Measurements from ENCODE around the gene DPP6. TPM values are rescaled to one million over a fixed set of nuclear protein-coding genes. Genes with fewer than 3 reads are reported as not detected.

Gene DPP6
- total RNA-seq, 1 experiment from 2014 or later: not detected

- no peak overlapping the region for H3K4me3 ChIP-seq (ENCODE audit: low read depth, low read length, poor library complexity, severe bottlenecking)
- H3K9me3 ChIP-seq (ENCODE audit: low read depth, low read length, poor library complexity, severe bottlenecking): no peaks in the 10 kb centered on the region
- H3K36me3 ChIP-seq (ENCODE audit: insufficient read depth, low read length, poor library complexity, severe bottlenecking): no peaks in the 10 kb centered on the region
- no peak for DNase-seq (ENCODE audit: low spot score)
- H3K27ac ChIP-seq (ENCODE audit: low read depth, low read length, poor library complexity, severe bottlenecking): no peak overlapping the region
- intact Hi-C loops (cut with micrococcal nuclease; ENCODE audit: unreplicated experiment): no loop called here
- peaks cover 57% of the 10 kb centered on the region for H3K27me3 ChIP-seq (replicated peaks; ENCODE audit: insufficient read depth, low read depth, low read length, poor library complexity)
- no peaks in the 10 kb centered on the region for H3K4me1 ChIP-seq (ENCODE audit: insufficient read depth, low read length, poor library complexity, severe bottlenecking)
- TF ChIP-seq EZH2 (IDR thresholded peaks at IDR 0.05; ENCODE audit: borderline replicate concordance, low read depth, low read length, poor library complexity, severe bottlenecking) (no peak), CTCF (conservative IDR thresholded peaks at IDR 0.05; ENCODE audit: low read depth, low read length) (no peak)
- no TSS peak for BruUV-seq (replicated peaks)
- CTCF ChIA-PET: no interaction called here
- POLR2A ChIA-PET (ENCODE audit: low non-redundant PET): no interaction called here
These were observed 801.0 kb downstream of the DPP6 start for GRCh38 chr7:154853063-154853726.

- no peaks in the 10 kb centered on the region for H3K9me3 ChIP-seq (ENCODE audit: low read depth, low read length, poor library complexity, severe bottlenecking)
- TF ChIP-seq EZH2 (IDR thresholded peaks at IDR 0.05; ENCODE audit: borderline replicate concordance, low read depth, low read length, poor library complexity, severe bottlenecking) (no peak), CTCF (conservative IDR thresholded peaks at IDR 0.05; ENCODE audit: low read depth, low read length) (no peak)
- no peak overlapping the region for H3K27ac ChIP-seq (ENCODE audit: low read depth, low read length, poor library complexity, severe bottlenecking)
- ChIA-PET POLR2A (ENCODE audit: low non-redundant PET) (no interaction called here), CTCF (no interaction called here)
- no peaks in the 10 kb centered on the region for H3K36me3 ChIP-seq (ENCODE audit: insufficient read depth, low read length, poor library complexity, severe bottlenecking)
- intact Hi-C loops (cut with micrococcal nuclease; ENCODE audit: unreplicated experiment): no loop called here
- no peak for DNase-seq (ENCODE audit: low spot score)
- no peak overlapping the region for H3K4me3 ChIP-seq (ENCODE audit: low read depth, low read length, poor library complexity, severe bottlenecking)
- peaks cover 53% of the 10 kb centered on the region for H3K27me3 ChIP-seq (replicated peaks; ENCODE audit: insufficient read depth, low read depth, low read length, poor library complexity)
- no TSS peak for BruUV-seq (replicated peaks)
- H3K4me1 ChIP-seq (ENCODE audit: insufficient read depth, low read length, poor library complexity, severe bottlenecking): no peaks in the 10 kb centered on the region
These were observed 801.5 kb downstream of the DPP6 start for GRCh38 chr7:154853727-154854095.

- no peak overlapping the region for H3K27ac ChIP-seq (ENCODE audit: low read depth, low read length, poor library complexity, severe bottlenecking)
These were observed 802.6 kb downstream of the DPP6 start for GRCh38 chr7:154854836-154855235.

More at GRCh38 chr7:154854836-154855235, 802.6 kb downstream of the DPP6 start:
- Histone ChIP-seq H3K36me3 (ENCODE audit: insufficient read depth, low read length, poor library complexity, severe bottlenecking) (no peaks in the 10 kb centered on the region), H3K4me3 (ENCODE audit: low read depth, low read length, poor library complexity, severe bottlenecking) (no peak overlapping the region), H3K27me3 (replicated peaks; ENCODE audit: insufficient read depth, low read depth, low read length, poor library complexity) (peaks cover 52% of the 10 kb centered on the region), H3K9me3 (ENCODE audit: low read depth, low read length, poor library complexity, severe bottlenecking) (no peaks in the 10 kb centered on the region), H3K4me1 (ENCODE audit: insufficient read depth, low read length, poor library complexity, severe bottlenecking) (no peaks in the 10 kb centered on the region)
- CTCF ChIA-PET: no interaction called here
- POLR2A ChIA-PET (ENCODE audit: low non-redundant PET): no interaction called here
- DNase-seq (ENCODE audit: low spot score): no peak
- TF ChIP-seq EZH2 (IDR thresholded peaks at IDR 0.05; ENCODE audit: borderline replicate concordance, low read depth, low read length, poor library complexity, severe bottlenecking) (no peak), CTCF (conservative IDR thresholded peaks at IDR 0.05; ENCODE audit: low read depth, low read length) (no peak)
- intact Hi-C loops (cut with micrococcal nuclease; ENCODE audit: unreplicated experiment): no loop called here
- BruUV-seq (replicated peaks): no TSS peak

Data from A673 (cell line).